ENCODE measurements around the gene TMEM97.

The TMEM97 gene

GRCh38 chr17:28366605-28367004 is 47.6 kb downstream of the TMEM97 start:
- H3K27ac ChIP-seq, result no peak overlapping the region
- no peak for TF ChIP-seq ZFX (IDR thresholded peaks at IDR 0.05)
- TF ChIP-seq, protein P1, sequence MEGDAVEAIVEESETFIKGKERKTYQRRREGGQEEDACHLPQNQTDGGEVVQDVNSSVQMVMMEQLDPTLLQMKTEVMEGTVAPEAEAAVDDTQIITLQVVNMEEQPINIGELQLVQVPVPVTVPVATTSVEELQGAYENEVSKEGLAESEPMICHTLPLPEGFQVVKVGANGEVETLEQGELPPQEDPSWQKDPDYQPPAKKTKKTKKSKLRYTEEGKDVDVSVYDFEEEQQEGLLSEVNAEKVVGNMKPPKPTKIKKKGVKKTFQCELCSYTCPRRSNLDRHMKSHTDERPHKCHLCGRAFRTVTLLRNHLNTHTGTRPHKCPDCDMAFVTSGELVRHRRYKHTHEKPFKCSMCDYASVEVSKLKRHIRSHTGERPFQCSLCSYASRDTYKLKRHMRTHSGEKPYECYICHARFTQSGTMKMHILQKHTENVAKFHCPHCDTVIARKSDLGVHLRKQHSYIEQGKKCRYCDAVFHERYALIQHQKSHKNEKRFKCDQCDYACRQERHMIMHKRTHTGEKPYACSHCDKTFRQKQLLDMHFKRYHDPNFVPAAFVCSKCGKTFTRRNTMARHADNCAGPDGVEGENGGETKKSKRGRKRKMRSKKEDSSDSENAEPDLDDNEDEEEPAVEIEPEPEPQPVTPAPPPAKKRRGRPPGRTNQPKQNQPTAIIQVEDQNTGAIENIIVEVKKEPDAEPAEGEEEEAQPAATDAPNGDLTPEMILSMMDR (conservative IDR thresholded peaks at IDR 0.05), result no peak

DNA sequence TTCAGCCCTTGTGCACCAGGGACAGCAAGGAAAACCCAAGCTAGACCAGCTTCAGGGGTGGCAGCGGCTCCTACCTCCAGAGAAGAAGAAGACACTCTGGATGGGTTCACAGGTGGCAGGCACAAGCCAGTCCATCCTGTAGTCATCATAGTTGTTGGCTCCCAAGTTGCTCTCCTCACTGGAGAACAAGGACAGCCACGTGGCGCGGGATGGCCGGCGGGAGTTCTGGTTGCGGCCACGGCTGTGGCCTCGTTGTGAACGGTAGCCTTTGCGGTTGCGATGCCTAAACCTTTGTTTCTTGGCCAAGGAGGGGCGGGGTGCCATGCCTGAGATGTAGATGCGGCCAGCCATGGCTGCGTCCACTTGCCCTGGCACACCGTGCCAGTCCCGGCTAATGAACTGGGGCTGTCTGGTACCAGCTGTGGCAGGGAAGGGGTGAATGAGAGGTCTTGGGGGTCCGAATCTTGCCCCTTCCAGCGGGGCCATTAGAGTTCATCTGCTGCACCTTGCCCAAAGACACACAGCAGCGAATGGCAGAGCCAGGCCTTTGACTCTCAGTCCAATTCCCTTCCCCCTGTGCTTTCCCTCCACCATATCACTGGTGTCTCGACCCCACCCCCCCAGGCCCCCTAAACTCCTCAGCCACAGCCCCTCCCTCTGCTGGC is 48.8 kb downstream of the TMEM97 start:
- no peak for TF ChIP-seq ZFX (IDR thresholded peaks at IDR 0.05)
- TF ChIP-seq, protein P1 (conservative IDR thresholded peaks at IDR 0.05), result no peak
- H3K27ac ChIP-seq, result no peak overlapping the region

GRCh38 chr17:28368306-28368831 is 49.4 kb downstream of the TMEM97 start:
- H3K27ac ChIP-seq, result no peak overlapping the region
- TF ChIP-seq, protein P1 (conservative IDR thresholded peaks at IDR 0.05), result no peak
- TF ChIP-seq ZFX (IDR thresholded peaks at IDR 0.05), result no peak

- H3K27ac ChIP-seq, result no peak overlapping the region
- TF ChIP-seq, protein P1 (conservative IDR thresholded peaks at IDR 0.05), result no peak
- TF ChIP-seq ZFX (IDR thresholded peaks at IDR 0.05), result no peak
These were observed 50.1 kb downstream of the TMEM97 start for GRCh38 chr17:28368915-28369683.

- no peak overlapping the region; the same call in 1 of the 2 replicates for H3K27ac ChIP-seq
- no peak for TF ChIP-seq ZFX (IDR thresholded peaks at IDR 0.05)
- TF ChIP-seq, protein P1 (conservative IDR thresholded peaks at IDR 0.05), result no peak
These were observed 50.7 kb downstream of the TMEM97 start for GRCh38 chr17:28369684-28370034.

- no peak within 1 kb of the TSS; the same call in 1 of the 2 replicates for H3K27ac ChIP-seq
- TF ChIP-seq, protein P1 (conservative IDR thresholded peaks at IDR 0.05), result no peak
- TF ChIP-seq ZFX (IDR thresholded peaks at IDR 0.05), result no peak
These were observed 51.2 kb downstream of the TMEM97 start, which contains the start of gene VTN for GRCh38 chr17:28370035-28370743. TSS of gene VTN (minus strand) at chr17:28370307. CDS start at chr17:28370203, 104 bp downstream.
